ENCODE results near the gene MYBL2.

Gene MYBL2

GRCh38 chr20:43724383-43724782 lies 57.5 kb downstream of the MYBL2 start:
- DNase-seq = no peak

- DNase-seq = no peak
These were observed 58.8 kb downstream of the MYBL2 start for GRCh38 chr20:43725666-43726065.

GRCh38 chr20:43726333-43726732 lies 59.4 kb downstream of the MYBL2 start:
- no peak for DNase-seq

- DNase-seq = no peak
These were observed 60.0 kb downstream of the MYBL2 start, which contains the start of gene GTSF1L for GRCh38 chr20:43726811-43727338. TSS of gene GTSF1L (minus strand) at chr20:43727002. CDS start at chr20:43726694, 308 bp downstream.

- DNase-seq = no peak
These were observed 61.2 kb downstream of the MYBL2 start for GRCh38 chr20:43727980-43728590.

- no peak for DNase-seq
These were observed 61.9 kb downstream of the MYBL2 start for GRCh38 chr20:43728686-43729255.

- no peak for DNase-seq
These were observed 64.6 kb downstream of the MYBL2 start for GRCh38 chr20:43731469-43731868.

- no peak for DNase-seq
These were observed 65.0 kb downstream of the MYBL2 start for GRCh38 chr20:43731927-43732326.

GRCh38 chr20:43736588-43737158 lies 69.8 kb downstream of the MYBL2 start:
- DNase-seq = no peak

- DNase-seq = no peak
These were observed 71.0 kb downstream of the MYBL2 start for GRCh38 chr20:43737925-43738324.

GRCh38 chr20:43739148-43739749 lies 72.3 kb downstream of the MYBL2 start:
- no peak for DNase-seq

- no peak for DNase-seq
These were observed 73.7 kb downstream of the MYBL2 start for GRCh38 chr20:43740642-43741041.

- no peak for DNase-seq
These were observed 77.3 kb downstream of the MYBL2 start for GRCh38 chr20:43744151-43744611.

- DNase-seq = no peak
These were observed 78.2 kb downstream of the MYBL2 start for GRCh38 chr20:43744966-43745730.

- no peak for DNase-seq
These were observed 79.6 kb downstream of the MYBL2 start for GRCh38 chr20:43746344-43747137.

GRCh38 chr20:43748274-43748673 lies 81.4 kb downstream of the MYBL2 start:
- DNase-seq = no peak

- peak; percentile 100 for DNase-seq
These were observed 82.9 kb downstream of the MYBL2 start for GRCh38 chr20:43749734-43750294.

GRCh38 chr20:43750774-43751166 lies 83.9 kb downstream of the MYBL2 start:
- DNase-seq = no peak

GRCh38 chr20:43751167-43752050 lies 84.5 kb downstream of the MYBL2 start:
- peak; percentile 79 for DNase-seq

- DNase-seq = peak; percentile 63
These were observed 85.1 kb downstream of the MYBL2 start for GRCh38 chr20:43752051-43752360.

Data from activated CD8-positive, alpha-beta memory T cell treated with anti-CD3 and anti-CD28 coated beads, Interleukin-2, amount 50 U/mL, for 48 hours (primary cell).